Endothelial cell of umbilical vein (primary cell): ENCODE results near the gene NCOR1. TPM values are rescaled to one million over a fixed set of nuclear protein-coding genes. Genes with fewer than 3 reads are reported as not detected.

Experiments used
- BruUV-seq: library from RNA; stranded (reverse); fragments of 400-500 nt; replicated peaks from 2 replicates; lab custom pipeline; 2021; lab: Mats Ljungman, UMichigan
- CTCF ChIA-PET: fragments of 300-600, 350-600 bp; sonication (Branson Sonifier 250); formaldehyde crosslinking; loops from one replicate; lab custom pipeline; 2021; ENCODE audit warnings: antibody characterized with exemption, inconsistent platforms; lab: Charles Lee
- POLR2A ChIA-PET: fragments of 300-600, 350-600 bp; sonication (Branson Sonifier 250); formaldehyde crosslinking; loops from one replicate; lab custom pipeline; 2021; ENCODE audit warnings: antibody characterized with exemption, inconsistent platforms; lab: Charles Lee
- DNase-seq: peaks from one replicate; pipeline ENCODE4 v3.0.0-alpha.2; 2011; ENCODE audit warnings: low read depth, low spot score
- FAIRE-seq: peaks from 2 replicates; lab custom pipeline; 2011; peaks lifted over from hg19 to GRCh38; lab: Jason Lieb, UNC
- H2AFZ ChIP-seq: 2 replicates; pipeline ENCODE4 v1.6.0; 2012; ENCODE audit warnings: low read depth, low read length, control low read depth, inconsistent platforms
- H3K27ac ChIP-seq: 2 replicates; pipeline ENCODE4 v1.5.1; 2011; ENCODE audit warnings: low read depth, mild to moderate bottlenecking, control low read depth, low read length, moderate library complexity; ENCODE audit not compliant: insufficient read depth
- H3K27me3 ChIP-seq, 2 experiments: 2 replicates each; pipeline versions ENCODE4 v1.6.0 to v1.6.1; 2011; ENCODE audit warnings: low read length in 2 of 2, mixed read lengths in 1 of 2; ENCODE audit not compliant: control insufficient read depth in 2 of 2, insufficient read depth in 2 of 2
- H3K36me3 ChIP-seq, 2 experiments: 2 replicates in 1 of 2; 3 replicates in 1 of 2; pipeline ENCODE4 v1.5.1; 2011; ENCODE audit warnings: low read length in 2 of 2, mild to moderate bottlenecking in 1 of 2, moderate library complexity in 1 of 2; ENCODE audit not compliant: control insufficient read depth in 2 of 2, insufficient read depth in 2 of 2; ENCODE audit errors: extremely low read depth in 1 of 2
- H3K4me1 ChIP-seq: 3 replicates; pipeline ENCODE4 v1.5.1; 2011; ENCODE audit warnings: mild to moderate bottlenecking, low read length; ENCODE audit not compliant: control insufficient read depth, insufficient read depth; ENCODE audit errors: extremely low read depth
- H3K4me2 ChIP-seq: 2 replicates; pipeline ENCODE4 v1.6.1; 2011; ENCODE audit warnings: low read length, control low read depth, mixed read lengths; ENCODE audit not compliant: insufficient read depth
- H3K4me3 ChIP-seq, 3 experiments: fragments of 200-600 bp in 1 of 3; sonication (generic), shearing (Covaris generic) in 1 of 3; replicated peaks in 1 of 3; 2 replicates each; pipeline ENCODE4 v1.5.1; 2011 to 2016; ENCODE audit warnings: control low read depth in 3 of 3, low read length in 3 of 3, mild to moderate bottlenecking in 2 of 3, inconsistent platforms in 1 of 3, low read depth in 1 of 3, moderate library complexity in 1 of 3; ENCODE audit not compliant: insufficient read depth in 1 of 3
- H3K79me2 ChIP-seq: 2 replicates; pipeline ENCODE4 v1.6.0; 2012; ENCODE audit warnings: low read length, inconsistent platforms; ENCODE audit not compliant: control insufficient read depth, insufficient read depth
- H3K9ac ChIP-seq: replicated peaks from 2 replicates; pipeline ENCODE3; 2011; ENCODE audit warnings: low read length, control low read depth; ENCODE audit not compliant: insufficient read depth; ENCODE audit errors: extremely low read depth
- H3K9me1 ChIP-seq: replicated peaks from 3 replicates; pipeline ENCODE4 v1.6.0; 2011; ENCODE audit warnings: mild to moderate bottlenecking, low read length; ENCODE audit not compliant: control insufficient read depth, insufficient read depth; ENCODE audit errors: extremely low read depth
- H3K9me3 ChIP-seq: replicated peaks from 2 replicates; pipeline ENCODE4 v1.5.1; 2012; ENCODE audit warnings: low read length, inconsistent platforms; ENCODE audit not compliant: control insufficient read depth, insufficient read depth
- H4K20me1 ChIP-seq: replicated peaks from 2 replicates; pipeline ENCODE3; 2011; ENCODE audit warnings: mild to moderate bottlenecking, low read length; ENCODE audit not compliant: control insufficient read depth, insufficient read depth; ENCODE audit errors: extremely low read depth
- EZH2 ChIP-seq: IDR thresholded peaks from 2 replicates; pipeline ENCODE4 v1.6.1; 2012; ENCODE audit warnings: borderline replicate concordance, low read depth, mild to moderate bottlenecking, moderate library complexity, low read length, inconsistent platforms; ENCODE audit not compliant: severe bottlenecking
- FOS ChIP-seq: IDR thresholded peaks from 2 replicates; pipeline ENCODE4 v1.6.1; 2011; ENCODE audit warnings: mild to moderate bottlenecking, low read length, moderate library complexity, borderline replicate concordance; ENCODE audit not compliant: insufficient read depth
- GATA2 ChIP-seq: IDR thresholded peaks from 2 replicates; pipeline ENCODE4 v1.7.0; 2011; ENCODE audit warnings: low read depth, mild to moderate bottlenecking, moderate library complexity, mixed read lengths, low read length; ENCODE audit not compliant: insufficient read length, insufficient read depth
- JUN ChIP-seq: IDR thresholded peaks from 2 replicates; pipeline ENCODE4 v1.6.1; 2011; ENCODE audit warnings: borderline replicate concordance, low read depth; ENCODE audit not compliant: insufficient read length, insufficient read depth
- MYC ChIP-seq: IDR thresholded peaks from one replicate; pipeline ENCODE4 v1.6.1; 2011; ENCODE audit warnings: mild to moderate bottlenecking, low read depth, low read length
- POLR2A ChIP-seq: IDR thresholded peaks from 2 replicates; pipeline ENCODE4 v1.6.1; 2012; ENCODE audit warnings: low read depth, mild to moderate bottlenecking, control low read depth, low read length
- POLR2AphosphoS5 ChIP-seq: IDR thresholded peaks from 2 replicates; pipeline ENCODE4 v1.6.1; 2012; ENCODE audit warnings: low read depth, mild to moderate bottlenecking, control low read depth, low read length, moderate library complexity; ENCODE audit not compliant: insufficient read depth
- dilution Hi-C: fragments of 300-500 bp; cut with MboI; formaldehyde crosslinking; loops from one replicate; pipeline ENCODE4 v1.15.0; 2019; ENCODE audit warnings: low sequenced_read_pairs; ENCODE audit not compliant: extremely low pct_ligation_motif_present
- intact Hi-C: fragments of 100-400 bp; cut with micrococcal nuclease; formaldehyde crosslinking; loops from one replicate; pipeline ENCODE4 v1.10.0; 2022
- polyA plus RNA-seq, 4 experiments: library from polyadenylated mRNA; depleted of rRNA in 3 of 4; stranded (reverse) in 3 of 4; unstranded in 1 of 4; fragments of >200 nt; gene quantifications; 2 replicates each; pipeline versions ENCODE4 v1.2.1 to v1.2.3, GENCODE V29; 2011 to 2012; ENCODE audit warnings: missing spikeins in 1 of 4
- total RNA-seq: library from RNA; stranded (reverse); gene quantifications from 2 replicates; pipeline ENCODE4 v1.2.3, GENCODE V29; 2021
- TF ChIP-seq, protein P1 (sequence below), 2 donors: IDR thresholded peaks; 1 replicate in 1 of 2; 2 replicates in 1 of 2; pipeline ENCODE4 v1.5.1; 2011; ENCODE audit warnings: low read length in 2 of 2, mild to moderate bottlenecking in 2 of 2, moderate library complexity in 2 of 2, control low read depth in 1 of 2, inconsistent platforms in 1 of 2, low read depth in 1 of 2; ENCODE audit not compliant: insufficient read depth in 1 of 2; ENCODE audit errors: extremely low read depth in 1 of 2
- TF ChIP-seq, protein P2 (sequence below): IDR thresholded peaks from 2 replicates; pipeline ENCODE4 v1.6.1; 2011; ENCODE audit not compliant: insufficient read depth, insufficient read length

Gene NCOR1
- total and polyA plus RNA-seq, 2 donors (not counting 3 experiments of a cell fraction or from before 2014, with no cell fraction given) = 90.0 to 134 TPM

DNA sequence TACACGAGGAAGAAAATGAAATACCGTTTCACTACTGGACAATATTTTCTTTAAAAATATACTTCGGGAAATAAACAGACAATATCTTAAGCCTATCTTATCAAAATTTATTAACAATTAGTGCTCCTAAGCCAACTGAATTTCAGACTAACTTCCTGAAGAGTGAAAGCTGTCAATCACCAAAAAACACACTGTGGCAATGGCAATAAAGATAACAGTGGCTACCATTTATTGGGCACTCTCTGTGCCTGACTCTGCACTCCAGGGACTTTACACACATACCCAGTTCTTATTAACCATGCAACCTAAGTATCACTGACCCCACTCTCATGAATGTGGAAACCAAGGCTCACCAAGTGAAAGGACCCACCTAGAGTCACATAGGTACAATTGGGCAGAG, 83.7 kb downstream of the NCOR1 start:
- FAIRE-seq (no peak), DNase-seq (no peak)
- Histone ChIP-seq H3K9ac (no peak overlapping the region), H2AFZ (no peak overlapping the region), H3K27ac (no peak overlapping the region), H3K4me3 (no peak overlapping the region), H3K27me3 (no peaks in the 10 kb centered on the region), H3K9me3 (no peaks in the 10 kb centered on the region), H4K20me1 (no peaks in the 10 kb centered on the region), H3K4me1 (no peaks in the 10 kb centered on the region), H3K79me2 (no peaks in the 10 kb centered on the region), H3K36me3 (peaks cover 10 to 17% of the 10 kb centered on the region in 2 experiments), H3K9me1 (no peaks in the 10 kb centered on the region), H3K4me2 (no peak overlapping the region)
- ChIA-PET POLR2A (no interaction called here), CTCF (no interaction called here)
- intact Hi-C loops = no loop called here
- TF ChIP-seq FOS (no peak), JUN (no peak), POLR2AphosphoS5 (no peak), EZH2 (no peak), GATA2 (no peak), POLR2A (no peak), MYC (no peak)
- TF ChIP-seq, protein P1, sequence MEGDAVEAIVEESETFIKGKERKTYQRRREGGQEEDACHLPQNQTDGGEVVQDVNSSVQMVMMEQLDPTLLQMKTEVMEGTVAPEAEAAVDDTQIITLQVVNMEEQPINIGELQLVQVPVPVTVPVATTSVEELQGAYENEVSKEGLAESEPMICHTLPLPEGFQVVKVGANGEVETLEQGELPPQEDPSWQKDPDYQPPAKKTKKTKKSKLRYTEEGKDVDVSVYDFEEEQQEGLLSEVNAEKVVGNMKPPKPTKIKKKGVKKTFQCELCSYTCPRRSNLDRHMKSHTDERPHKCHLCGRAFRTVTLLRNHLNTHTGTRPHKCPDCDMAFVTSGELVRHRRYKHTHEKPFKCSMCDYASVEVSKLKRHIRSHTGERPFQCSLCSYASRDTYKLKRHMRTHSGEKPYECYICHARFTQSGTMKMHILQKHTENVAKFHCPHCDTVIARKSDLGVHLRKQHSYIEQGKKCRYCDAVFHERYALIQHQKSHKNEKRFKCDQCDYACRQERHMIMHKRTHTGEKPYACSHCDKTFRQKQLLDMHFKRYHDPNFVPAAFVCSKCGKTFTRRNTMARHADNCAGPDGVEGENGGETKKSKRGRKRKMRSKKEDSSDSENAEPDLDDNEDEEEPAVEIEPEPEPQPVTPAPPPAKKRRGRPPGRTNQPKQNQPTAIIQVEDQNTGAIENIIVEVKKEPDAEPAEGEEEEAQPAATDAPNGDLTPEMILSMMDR (IDR thresholded peaks at IDR 0.05; ENCODE audit: extremely low read depth in 1 of 2, insufficient read depth in 1 of 2, low read depth in 1 of 2, low read length in 2 of 2) = no peak
- TF ChIP-seq, protein P2, sequence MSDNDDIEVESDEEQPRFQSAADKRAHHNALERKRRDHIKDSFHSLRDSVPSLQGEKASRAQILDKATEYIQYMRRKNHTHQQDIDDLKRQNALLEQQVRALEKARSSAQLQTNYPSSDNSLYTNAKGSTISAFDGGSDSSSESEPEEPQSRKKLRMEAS = no peak
- dilution Hi-C loops = no loop called here
- BruUV-seq = no TSS peak
